H1 (cell line): ENCODE measurements around the gene ZNF513. TPM values are rescaled to one million over a fixed set of nuclear protein-coding genes. Genes with fewer than 3 reads are reported as not detected.

Experiments
- CTCF ChIA-PET: fragments of 300-600 bp; sonication (Branson Sonifier 250); formaldehyde crosslinking; loops from one replicate; lab custom pipeline; 2021; ENCODE audit not compliant: partially characterized antibody; lab: Charles Lee
- POLR2A ChIA-PET: fragments of 300-600 bp; sonication (Branson Sonifier 250); formaldehyde crosslinking; loops from one replicate; lab custom pipeline; 2021; ENCODE audit warnings: inconsistent platforms; ENCODE audit not compliant: partially characterized antibody; lab: Charles Lee
- DNase-seq, 2 experiments: peaks; one replicate each; pipeline versions ENCODE4 v3.0.0 to v3.0.0-alpha.2; 2010 to 2022; ENCODE audit warnings: low spot score in 2 of 2, low read depth in 1 of 2, mixed read lengths in 1 of 2
- FAIRE-seq: peaks from 2 replicates; lab custom pipeline; 2011; peaks lifted over from hg19 to GRCh38; lab: Jason Lieb, UNC
- H2AFZ ChIP-seq: 2 replicates; pipeline ENCODE4 v1.8.1; 2012; ENCODE audit warnings: low read length, inconsistent platforms
- H2AK5ac ChIP-seq: 2 replicates; pipeline ENCODE4 v1.6.1; 2013; ENCODE audit warnings: low read depth, low read length
- H2BK120ac ChIP-seq: replicated peaks from 2 replicates; pipeline ENCODE3; 2013; ENCODE audit warnings: low read depth, low read length, inconsistent platforms
- H2BK12ac ChIP-seq: 2 replicates; pipeline ENCODE4 v1.6.1; 2013; ENCODE audit warnings: low read depth, low read length
- H2BK15ac ChIP-seq: 2 replicates; pipeline ENCODE4 v1.6.1; 2013; ENCODE audit warnings: low read length
- H2BK20ac ChIP-seq: 2 replicates; pipeline ENCODE4 v1.6.1; 2013; ENCODE audit warnings: low read length
- H2BK5ac ChIP-seq: 2 replicates; pipeline ENCODE4 v1.6.1; 2013; ENCODE audit warnings: low read depth, low read length
- H3K14ac ChIP-seq: 2 replicates; pipeline ENCODE4 v1.6.1; 2013; ENCODE audit warnings: inconsistent platforms; ENCODE audit not compliant: insufficient read length
- H3K18ac ChIP-seq: 2 replicates; pipeline ENCODE4 v1.6.1; 2013; ENCODE audit warnings: low read length; ENCODE audit errors: extremely low read depth
- H3K23ac ChIP-seq: 2 replicates; pipeline ENCODE4 v1.6.1; 2013; ENCODE audit warnings: inconsistent platforms; ENCODE audit not compliant: insufficient read length
- H3K23me2 ChIP-seq: 2 replicates; pipeline ENCODE4 v1.6.1; 2013; ENCODE audit warnings: low read depth, low read length
- H3K27ac ChIP-seq: 2 replicates; pipeline ENCODE4 v1.6.1; 2011; ENCODE audit warnings: low read depth, low read length, inconsistent platforms
- H3K27me3 ChIP-seq, 4 experiments: replicated peaks in 1 of 4; 1 replicate in 1 of 4; 2 replicates in 3 of 4; pipeline versions ENCODE4 v1.6.1 to v1.8.1; 2011 to 2013; ENCODE audit warnings: low read length in 3 of 4, mild to moderate bottlenecking in 3 of 4, inconsistent platforms in 2 of 4, mixed read lengths in 2 of 4, moderate library complexity in 1 of 4; ENCODE audit not compliant: control insufficient read depth in 3 of 4, insufficient read depth in 3 of 4; ENCODE audit errors: extremely low read depth in 1 of 4
- H3K36me3 ChIP-seq, 4 experiments: 2 replicates each; pipeline versions ENCODE4 v1.6.1 to v1.8.1; 2011 to 2013; ENCODE audit warnings: mild to moderate bottlenecking in 4 of 4, low read length in 3 of 4, moderate library complexity in 2 of 4, control low read depth in 1 of 4, inconsistent platforms in 1 of 4; ENCODE audit not compliant: insufficient read depth in 4 of 4, control insufficient read depth in 2 of 4
- H3K4ac ChIP-seq: replicated peaks from 2 replicates; pipeline ENCODE3; 2013; ENCODE audit warnings: low read length, low read depth, mixed read lengths, inconsistent platforms; ENCODE audit not compliant: insufficient read length
- H3K4me1 ChIP-seq, 4 experiments: replicated peaks in 1 of 4; 1 replicate in 1 of 4; 2 replicates in 3 of 4; pipeline versions ENCODE4 v1.6.1 to v1.8.1; 2011 to 2013; ENCODE audit warnings: low read length in 3 of 4, inconsistent platforms in 2 of 4, mixed read lengths in 1 of 4; ENCODE audit not compliant: insufficient read depth in 4 of 4, control insufficient read depth in 3 of 4
- H3K4me2 ChIP-seq, 2 experiments: 2 replicates each; pipeline versions ENCODE4 v1.6.1 to v1.8.1; 2011 to 2013; ENCODE audit warnings: low read depth in 2 of 2, low read length in 2 of 2, control low read depth in 1 of 2, inconsistent platforms in 1 of 2, mild to moderate bottlenecking in 1 of 2; ENCODE audit not compliant: insufficient read depth in 1 of 2
- H3K4me3 ChIP-seq, 4 experiments: fragments of 200-600, 300-600 bp in 1 of 4; sonication (generic), shearing (Covaris generic), sonication (Bioruptor Twin) in 1 of 4; 2 replicates each; pipeline versions ENCODE4 v1.5.1 to v1.8.1; 2011 to 2016; ENCODE audit warnings: low read length in 4 of 4, low read depth in 3 of 4, control low read depth in 2 of 4, inconsistent platforms in 2 of 4, mild to moderate bottlenecking in 2 of 4, mixed read lengths in 1 of 4, moderate library complexity in 1 of 4; ENCODE audit not compliant: insufficient read depth in 2 of 4; ENCODE audit errors: extremely low read depth in 1 of 4
- H3K56ac ChIP-seq: replicated peaks from 2 replicates; pipeline ENCODE3; 2013; ENCODE audit warnings: low read depth, mild to moderate bottlenecking, mixed read lengths, low read length, inconsistent platforms; ENCODE audit not compliant: insufficient read length
- H3K79me1 ChIP-seq: 2 replicates; pipeline ENCODE4 v1.6.1; 2013; ENCODE audit warnings: low read depth, low read length, control low read depth
- H3K79me2 ChIP-seq, 2 experiments: 2 replicates each; pipeline versions ENCODE4 v1.6.1 to v1.8.1; 2012 to 2013; ENCODE audit warnings: low read length in 2 of 2, mild to moderate bottlenecking in 2 of 2, inconsistent platforms in 1 of 2; ENCODE audit not compliant: insufficient read depth in 2 of 2, control insufficient read depth in 1 of 2
- H3K9ac ChIP-seq, 4 experiments: replicated peaks in 1 of 4; 1 replicate in 1 of 4; 2 replicates in 3 of 4; pipeline versions ENCODE4 v1.6.1 to v1.8.1; 2011 to 2013; ENCODE audit warnings: low read depth in 3 of 4, low read length in 3 of 4, control low read depth in 2 of 4, mild to moderate bottlenecking in 2 of 4, moderate library complexity in 2 of 4, inconsistent platforms in 1 of 4; ENCODE audit errors: extremely low read depth in 1 of 4
- H3K9me3 ChIP-seq, 2 experiments: 2 replicates each; pipeline versions ENCODE4 v1.6.1 to v1.8.1; 2012 to 2013; ENCODE audit warnings: mild to moderate bottlenecking in 2 of 2, moderate library complexity in 2 of 2, control low read depth in 1 of 2, inconsistent platforms in 1 of 2, low read depth in 1 of 2, low read length in 1 of 2, mixed read lengths in 1 of 2; ENCODE audit not compliant: insufficient read depth in 2 of 2
- H4K20me1 ChIP-seq, 2 experiments: replicated peaks in 1 of 2; 2 replicates each; pipeline versions ENCODE3 to v1.8.1; 2011 to 2013; ENCODE audit warnings: inconsistent platforms in 2 of 2, low read length in 2 of 2, mild to moderate bottlenecking in 1 of 2; ENCODE audit not compliant: insufficient read depth in 2 of 2, control insufficient read depth in 1 of 2
- H4K5ac ChIP-seq: 2 replicates; pipeline ENCODE4 v1.6.1; 2013; ENCODE audit warnings: low read length, low read depth, mixed read lengths, inconsistent platforms; ENCODE audit not compliant: insufficient read length
- H4K8ac ChIP-seq: 2 replicates; pipeline ENCODE4 v1.8.0; 2013; ENCODE audit warnings: mild to moderate bottlenecking, moderate library complexity, low read length, inconsistent platforms; ENCODE audit not compliant: insufficient read depth; ENCODE audit errors: extremely low read depth
- H4K91ac ChIP-seq: replicated peaks from 2 replicates; pipeline ENCODE3; 2013; ENCODE audit warnings: low read length, mixed read lengths, inconsistent platforms; ENCODE audit not compliant: insufficient read length
- ASH2L ChIP-seq: fragments of 200-600, 300-600 bp; sonication (generic); IDR thresholded peaks from one replicate; pipeline ENCODE4 v1.7.1; 2017; ENCODE audit warnings: low read length
- CBX5 ChIP-seq: fragments of 300-800, 300-1000 bp; sonication (generic); IDR thresholded peaks from 2 replicates; pipeline ENCODE4 v1.7.1; 2016; ENCODE audit warnings: antibody characterized with exemption, low read length, low read depth
- CTBP2 ChIP-seq: IDR thresholded peaks from 2 replicates; pipeline ENCODE4 v1.7.0; 2011; ENCODE audit warnings: borderline replicate concordance, mild to moderate bottlenecking, moderate library complexity, mixed read lengths, low read length; ENCODE audit not compliant: insufficient read depth, insufficient read length
- FOSL1 ChIP-seq: IDR thresholded peaks from 2 replicates; pipeline ENCODE4 v1.6.1; 2011; ENCODE audit warnings: mild to moderate bottlenecking, low read depth, low read length, moderate library complexity; ENCODE audit not compliant: insufficient read depth
- PHF8 ChIP-seq: fragments of 200-600 bp; sonication (generic); conservative IDR thresholded peaks from 2 replicates; pipeline ENCODE4 v1.7.1; 2012; ENCODE audit warnings: low read depth, mild to moderate bottlenecking, inconsistent platforms, low read length, moderate library complexity
- POLR2A ChIP-seq, 2 experiments: IDR thresholded peaks; 1 replicate in 1 of 2; 2 replicates in 1 of 2; pipeline ENCODE4 v1.6.1; 2011; ENCODE audit warnings: low read depth in 2 of 2, low read length in 2 of 2, mild to moderate bottlenecking in 2 of 2; ENCODE audit errors: control extremely low read depth in 1 of 2
- POLR2AphosphoS5 ChIP-seq: IDR thresholded peaks from 2 replicates; pipeline ENCODE4 v1.6.1; 2011; ENCODE audit warnings: low read depth, low read length
- RBBP5 ChIP-seq: IDR thresholded peaks from 2 replicates; pipeline ENCODE4 v1.7.1; 2012; ENCODE audit warnings: low read depth, mild to moderate bottlenecking, inconsistent platforms, low read length, moderate library complexity, borderline replicate concordance
- SAP30 ChIP-seq: fragments of 300-600 bp; sonication (generic); IDR thresholded peaks from 2 replicates; pipeline ENCODE4 v1.7.1; 2012; ENCODE audit warnings: low read length, moderate library complexity, mild to moderate bottlenecking, inconsistent platforms; ENCODE audit not compliant: insufficient read depth, insufficient replicate concordance
- SIN3A ChIP-seq, 2 experiments: IDR thresholded peaks in 1 of 2; conservative IDR thresholded peaks in 1 of 2; 2 replicates each; pipeline ENCODE4 v1.6.1; 2011 to 2012; ENCODE audit warnings: low read length in 2 of 2, improper control_type of control experiment in 1 of 2, low read depth in 1 of 2, mild to moderate bottlenecking in 1 of 2
- WGBS, 2 experiments: shearing (Covaris generic) in 1 of 2; methylation state at CpG; one replicate each; pipeline versions ENCODE4 v1.1.6 to v1.1.7; 2013 to 2015; ENCODE audit warnings: low lambda C conversion rate in 2 of 2, mixed read lengths in 2 of 2, inconsistent platforms in 1 of 2, low coverage in 1 of 2, missing lambda C conversion rate in 1 of 2; ENCODE audit not compliant: insufficient replicate concordance in 2 of 2, insufficient coverage in 1 of 2, insufficient read length in 1 of 2; ENCODE audit errors: extremely low coverage in 1 of 2, missing lambda C conversion rate in 1 of 2; 5-methylcytosine and 5-hydroxymethylcytosine counted together
- polyA plus RNA-seq, 7 experiments: library from polyadenylated mRNA; depleted of rRNA in 3 of 7; stranded (reverse) in 5 of 7; unstranded in 2 of 7; fragments of >200 nt in 5 of 7; fragments of 200-250 nt in 2 of 7; gene quantifications; 1 replicate in 5 of 7; 2 replicates in 1 of 7; 4 replicates in 1 of 7; pipeline versions ENCODE4 v1.2.1 to v1.2.3, GENCODE V29; 2011 to 2013; ENCODE audit warnings: missing spikeins in 2 of 7, mixed read lengths in 2 of 7
- total RNA-seq: library from RNA; stranded (reverse); fragmentation: NEBNext Ultra II Directional; extraction: Animal tissue kit (Norgen Biotek cat#: 25700); gene quantifications from 2 replicates; pipeline ENCODE4 v1.2.1, GENCODE V29; 2021

Gene ZNF513
- total and polyA plus RNA-seq, 2 of the 8 experiments (the other 6 are each of a cell fraction or from before 2014, with no cell fraction given), result 17.3 to 29.5 TPM

DNA sequence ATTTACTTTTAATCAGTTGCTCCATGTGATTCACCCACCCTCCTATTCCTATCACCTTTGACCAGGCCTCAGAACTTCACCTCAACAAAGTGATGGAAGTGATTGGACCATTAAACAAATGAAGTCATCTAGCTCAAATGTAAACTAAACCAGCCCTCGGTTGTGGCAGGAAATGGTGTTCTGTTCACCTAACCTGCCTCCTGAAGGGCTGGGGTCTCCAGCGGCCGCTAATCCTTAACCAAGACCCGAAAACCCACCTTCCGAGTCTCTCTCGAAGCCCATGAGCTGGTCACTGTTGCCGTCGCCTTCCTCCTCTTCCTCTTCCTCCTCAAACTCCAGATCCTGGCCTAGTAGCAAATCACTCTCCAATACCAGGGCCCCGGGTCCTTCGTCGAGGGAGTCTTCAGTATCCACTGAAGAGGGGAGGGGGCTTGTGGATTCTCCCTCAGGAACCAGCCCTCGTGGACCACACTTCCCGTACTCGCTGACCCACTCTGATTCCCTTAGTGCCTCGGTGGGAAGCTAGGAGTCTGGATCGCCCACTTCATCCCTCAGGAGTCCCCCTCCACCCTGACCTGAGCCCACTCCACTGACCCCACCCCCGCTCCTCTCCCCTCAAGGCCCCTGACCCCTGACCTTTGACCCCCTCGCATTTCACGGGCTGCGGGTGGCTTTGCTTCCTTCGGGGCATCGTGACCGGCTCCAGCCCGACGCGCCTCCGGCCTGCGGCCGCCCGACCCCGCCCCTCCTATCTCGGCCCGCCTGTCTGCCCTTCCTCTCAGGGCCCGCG is 503 bp downstream of the ZNF513 start:
- peak overlapping the region; percentile 1 for H4K91ac ChIP-seq
- H2BK15ac ChIP-seq, result 0 out of 2 replicates have a peak overlapping the region, but pooled peaks have one; percentile 92
- peak overlapping the region; percentile 63 for H3K56ac ChIP-seq
- no peaks in the 10 kb centered on the region for H3K9me3 ChIP-seq
- no peak overlapping the region for H3K23ac ChIP-seq
- TF ChIP-seq SAP30 (peak; percentile 16), PHF8 (peak; percentile 80), SIN3A (conservative IDR thresholded peaks at IDR 0.05 in 1 of 2, IDR thresholded peaks at IDR 0.05 in 1 of 2; ENCODE audit: low read depth in 1 of 2, low read length in 2 of 2) (0 out of 4 replicates have a peak, but pooled peaks of 1 of the 2 experiments have one; percentile 53), POLR2AphosphoS5 (peak; percentile 47; the same call in 1 of the 2 replicates), ASH2L (no peak), RBBP5 (peak; percentile 5; the same call in 1 of the 2 replicates), POLR2A (IDR thresholded peaks at IDR 0.05; ENCODE audit: control extremely low read depth in 1 of 2, low read depth in 2 of 2, low read length in 2 of 2) (no peak; a peak in 1 of 3 replicates), FOSL1 (no peak), CTBP2 (no peak), CBX5 (no peak)
- H3K18ac ChIP-seq, result peak overlapping the region; percentile 90; the same call in 1 of the 2 replicates
- H3K23me2 ChIP-seq, result peaks cover 7% of the 10 kb centered on the region
- H3K27ac ChIP-seq, result peak overlapping the region; percentile 85
- H3K79me1 ChIP-seq, result peaks cover 8% of the 10 kb centered on the region; the same call in 1 of the 2 replicates
- CTCF ChIA-PET, result interaction anchor here (0.7 to 1.4 kb wide), 10 partner anchors 8 to 69 kb away, joined by 3 to 9 read pairs (median 3); partner anchors contain the start of gene GTF3C2
- peak overlapping the region; percentile 65 to 96 (median 82) for H3K4me3 ChIP-seq
- H2AK5ac ChIP-seq, result no peak overlapping the region
- WGBS, 2 experiments, result 8% methylated on average over 17 of the region's 35 CpGs; no CpG with 5 or more reads in 1 of the 2 experiments
- peak overlapping the region; percentile 0 for H3K14ac ChIP-seq
- peaks cover 0 to 12% of the 10 kb centered on the region in 2 experiments; a peak in 2 of 4 replicates for H3K79me2 ChIP-seq
- 0 out of 2 replicates have a peak overlapping the region, but pooled peaks have one; percentile 27 for H2BK12ac ChIP-seq
- no peaks in the 10 kb centered on the region for H3K27me3 ChIP-seq
- peaks cover 46 to 70% (median 61%) of the 10 kb centered on the region in 4 experiments for H3K36me3 ChIP-seq
- H3K4me1 ChIP-seq, result peaks cover 0 to 8% (median 2%) of the 10 kb centered on the region in 4 experiments; a peak in 5 of 7 replicates
- no peak overlapping the region for H2BK20ac ChIP-seq
- peaks cover 4 to 8% of the 10 kb centered on the region in 2 experiments for H4K20me1 ChIP-seq
- H3K9ac ChIP-seq, result peak overlapping the region; percentile 78 to 89 (median 84)
- H3K4ac ChIP-seq, result peak overlapping the region; percentile 61
- POLR2A ChIA-PET, result interaction anchor here (0.7 to 9.5 kb wide), 31 partner anchors 8 to 283 kb away, joined by 3 to 114 read pairs (median 4); partner anchors contain the start of genes CCDC121, EIF2B4, GPN1 and GTF3C2
- peak overlapping the region; percentile 98; the same call in 1 of the 2 replicates for H4K8ac ChIP-seq
- peak overlapping the region; percentile 72 for H4K5ac ChIP-seq
- no peak overlapping the region for H2BK120ac ChIP-seq
- FAIRE-seq, result peak; percentile 63
- peak overlapping the region; percentile 92 for H2BK5ac ChIP-seq
- peak overlapping the region; percentile 88 to 96 for H3K4me2 ChIP-seq
- DNase-seq, result no peak
- H2AFZ ChIP-seq, result no peak overlapping the region
